ENCODE measurements around the gene CD52. TPM values are rescaled to one million over a fixed set of nuclear protein-coding genes. Genes with fewer than 3 reads are reported as not detected.

Gene CD52
- total and polyA plus RNA-seq, 3 donors from 2014 or later = 3.0 to 23.8 TPM; not detected in 1

GRCh38 chr1:26293911-26294463, 23.8 kb upstream of the CD52 start:
- Histone ChIP-seq H3K4me1 (no peaks in the 10 kb centered on the region), H3K27me3 (no peaks in the 10 kb centered on the region)

GRCh38 chr1:26295194-26296138, 22.3 kb upstream of the CD52 start:
- H3K9me3 ChIP-seq = no peaks in the 10 kb centered on the region
- H3K27ac ChIP-seq = no peak overlapping the region
- no peaks in the 10 kb centered on the region for H3K27me3 ChIP-seq
- no peaks in the 10 kb centered on the region for H3K4me1 ChIP-seq
- intact Hi-C loops (cut with DNase I; ENCODE audit: low total_unique reads) = no loop called here
- 90% methylated on average over 22 of the region's 22 CpGs for WGBS, 2 donors
- DNase-seq = no peak
- TF ChIP-seq CTCF (IDR thresholded peaks at IDR 0.05) (no peak), POLR2A (IDR thresholded peaks at IDR 0.05) (no peak)
- no peak overlapping the region for H3K4me3 ChIP-seq
- H3K36me3 ChIP-seq (ENCODE audit: low read depth, missing control alignments) = no peaks in the 10 kb centered on the region

More at GRCh38 chr1:26293911-26294463, 23.8 kb upstream of the CD52 start:
- intact Hi-C loops (cut with DNase I; ENCODE audit: low total_unique reads) = no loop called here
- H3K9me3 ChIP-seq = no peaks in the 10 kb centered on the region
- H3K4me3 ChIP-seq = no peak overlapping the region
- no peak for DNase-seq
- no peak overlapping the region for H3K27ac ChIP-seq
- 82 to 85% methylated on average over 4 to 11 of the region's 11 CpGs for WGBS, 2 donors
- TF ChIP-seq CTCF (IDR thresholded peaks at IDR 0.05) = no peak
- no peak for TF ChIP-seq POLR2A (IDR thresholded peaks at IDR 0.05)
- H3K36me3 ChIP-seq (ENCODE audit: low read depth, missing control alignments) = no peaks in the 10 kb centered on the region

GRCh38 chr1:26296340-26297056, 21.3 kb upstream of the CD52 start:
- WGBS, 2 donors = 86 to 89% methylated on average over 16 of the region's 16 CpGs

More at GRCh38 chr1:26296340-26297056, 21.3 kb upstream of the CD52 start:
- Histone ChIP-seq H3K27ac (no peak overlapping the region), H3K27me3 (no peaks in the 10 kb centered on the region), H3K9me3 (no peaks in the 10 kb centered on the region), H3K36me3 (ENCODE audit: low read depth, missing control alignments) (no peaks in the 10 kb centered on the region), H3K4me3 (no peak overlapping the region), H3K4me1 (no peaks in the 10 kb centered on the region)
- intact Hi-C loops (cut with DNase I; ENCODE audit: low total_unique reads) = no loop called here
- no peak for DNase-seq
- TF ChIP-seq CTCF (IDR thresholded peaks at IDR 0.05) = no peak
- no peak for TF ChIP-seq POLR2A (IDR thresholded peaks at IDR 0.05)

All from testis (tissue), 3 donors.